ENCODE measurements around the gene TCF7L2.

The TCF7L2 gene

GRCh38 chr10:112990271-112990670 lies 40.2 kb downstream of the TCF7L2 start:
- Mint-ChIP-seq H3K4me1 (peaks cover 22% of the 10 kb centered on the region), H3K27ac (no peak overlapping the region), H3K4me3 (no peak overlapping the region), H3K9me3 (no peaks in the 10 kb centered on the region), H3K27me3 (peaks cover 76% of the 10 kb centered on the region)
- no peak for ATAC-seq
- no peak for DNase-seq

DNA sequence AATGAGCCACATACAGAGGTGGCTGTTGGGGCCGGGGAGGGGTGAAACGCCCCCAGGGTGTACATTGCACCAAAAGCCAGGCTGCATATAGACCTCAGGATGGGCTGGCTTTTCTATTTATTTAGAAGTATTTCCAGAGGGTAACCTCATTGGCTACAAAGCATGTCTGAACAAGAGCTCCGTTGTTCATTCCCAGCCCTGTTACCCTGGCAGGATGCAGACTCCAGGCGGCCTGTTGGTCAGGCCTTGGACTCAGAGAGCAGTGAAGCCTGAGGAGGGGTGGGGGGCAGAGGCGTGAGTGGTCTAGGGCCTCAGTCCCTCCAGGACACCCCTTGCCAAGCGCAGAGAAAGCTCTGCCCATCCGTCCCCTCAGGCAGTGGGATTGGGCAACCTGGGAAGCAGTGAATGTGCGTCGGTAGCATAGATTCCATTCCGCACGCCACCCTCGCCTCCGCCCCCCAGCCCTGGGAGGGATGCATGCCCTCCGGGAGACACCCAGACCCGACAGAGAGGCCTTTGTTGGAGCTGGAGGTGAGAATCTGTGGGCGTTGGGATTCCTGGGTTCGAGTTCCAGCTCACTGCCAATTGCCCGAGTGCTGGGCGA lies 41.9 kb downstream of the TCF7L2 start:
- peaks cover 5 to 6% of the 10 kb centered on the region in 2 donors for H3K9me3 Mint-ChIP-seq
- DNase-seq = no peak
- peaks cover 78% of the 10 kb centered on the region for H3K27me3 Mint-ChIP-seq
- peaks cover 5% of the 10 kb centered on the region for H3K4me1 Mint-ChIP-seq
- no peak overlapping the region for H3K4me3 Mint-ChIP-seq
- no peak overlapping the region for H3K27ac Mint-ChIP-seq
- no peak for ATAC-seq

- Mint-ChIP-seq H3K4me3 (no peak overlapping the region), H3K27me3 (peaks cover 78% of the 10 kb centered on the region), H3K4me1 (no peaks in the 10 kb centered on the region), H3K27ac (no peak overlapping the region), H3K9me3 (peaks cover 5 to 7% of the 10 kb centered on the region in 2 donors)
- DNase-seq (no peak), ATAC-seq (no peak)
Observed at GRCh38 chr10:112996462-112996861, 46.4 kb downstream of the TCF7L2 start.

DNA sequence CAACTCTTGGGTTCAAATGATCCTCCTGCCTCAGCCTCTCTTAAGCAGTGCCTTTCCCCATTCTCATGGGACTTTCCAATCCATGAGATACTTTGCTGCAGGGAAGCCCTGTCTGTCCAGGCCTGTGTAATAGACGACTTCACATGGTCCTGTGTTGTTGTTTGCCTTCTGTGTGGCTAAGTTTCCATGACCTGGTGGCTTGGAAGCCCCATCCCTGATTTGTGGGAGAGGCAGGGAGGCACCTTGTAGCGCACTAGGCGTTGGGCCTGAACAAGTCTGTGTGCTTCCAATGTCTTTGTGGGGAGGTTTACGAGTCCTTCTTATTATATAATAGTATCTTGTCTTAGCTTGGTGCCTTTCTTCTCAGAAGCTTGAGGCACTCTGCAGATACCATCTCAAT lies 49.1 kb downstream of the TCF7L2 start:
- Mint-ChIP-seq H3K4me1 (no peaks in the 10 kb centered on the region), H3K4me3 (no peak overlapping the region), H3K9me3 (peaks cover 5 to 7% of the 10 kb centered on the region in 2 donors), H3K27ac (no peak overlapping the region), H3K27me3 (peaks cover 85% of the 10 kb centered on the region)
- no peak for DNase-seq
- ATAC-seq = no peak

GRCh38 chr10:113000442-113000841 lies 50.4 kb downstream of the TCF7L2 start:
- Mint-ChIP-seq H3K27ac (no peak overlapping the region), H3K4me1 (peaks cover 2% of the 10 kb centered on the region), H3K9me3 (peaks cover 5 to 7% of the 10 kb centered on the region in 2 donors), H3K4me3 (no peak overlapping the region), H3K27me3 (peaks cover 88% of the 10 kb centered on the region)
- ATAC-seq (no peak), DNase-seq (no peak)

DNA sequence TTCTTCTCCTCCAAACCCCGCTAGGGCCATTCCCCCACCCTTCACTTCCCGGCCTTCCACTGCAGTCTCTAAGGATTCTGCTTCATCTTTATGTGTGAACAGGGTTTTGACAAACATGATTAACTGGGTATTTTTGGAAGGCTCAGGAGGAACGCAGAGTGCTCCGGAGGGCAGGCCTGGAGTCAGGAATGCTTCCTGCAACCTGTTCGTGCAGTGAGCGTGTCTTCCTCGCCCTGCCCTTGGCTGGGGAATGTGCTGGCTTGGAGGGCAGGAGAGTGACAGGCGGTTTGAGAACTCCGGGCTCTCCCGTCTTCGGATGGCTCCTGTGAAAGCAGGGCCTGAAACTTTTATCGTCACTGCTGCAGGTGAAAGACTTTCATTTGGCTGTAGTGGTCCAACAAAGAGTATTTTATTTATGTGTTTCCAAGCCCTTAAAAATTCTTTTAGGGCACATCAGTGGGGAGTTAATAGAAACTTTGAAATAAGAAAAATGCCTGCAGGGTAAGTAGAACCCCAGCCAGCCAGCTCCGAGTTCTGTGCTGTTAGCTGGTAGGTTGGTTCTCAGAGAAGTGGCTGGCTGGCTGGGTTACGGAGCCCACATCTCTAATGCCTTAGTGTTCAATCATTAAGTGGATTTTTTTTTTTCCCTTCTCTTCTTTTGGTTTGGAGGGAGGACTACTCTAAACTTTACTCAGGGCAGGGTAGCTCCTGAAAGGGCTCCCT lies 51.0 kb downstream of the TCF7L2 start:
- H3K27ac Mint-ChIP-seq = no peak overlapping the region
- H3K4me1 Mint-ChIP-seq = peaks cover 8% of the 10 kb centered on the region
- H3K9me3 Mint-ChIP-seq = peaks cover 5 to 7% of the 10 kb centered on the region in 2 donors
- ATAC-seq = no peak
- peaks cover 88% of the 10 kb centered on the region for H3K27me3 Mint-ChIP-seq
- no peak for DNase-seq
- no peak overlapping the region for H3K4me3 Mint-ChIP-seq

- Mint-ChIP-seq H3K4me1 (peaks cover 14% of the 10 kb centered on the region), H3K27me3 (peaks cover 88% of the 10 kb centered on the region), H3K4me3 (no peak overlapping the region), H3K9me3 (peaks cover 1 to 3% of the 10 kb centered on the region in 2 donors), H3K27ac (no peak overlapping the region)
- DNase-seq (no peak), ATAC-seq (no peak)
Observed at GRCh38 chr10:113001599-113002448, 51.8 kb downstream of the TCF7L2 start.

- Mint-ChIP-seq H3K4me3 (no peak overlapping the region), H3K9me3 (no peaks in the 10 kb centered on the region), H3K27ac (no peak overlapping the region), H3K27me3 (peaks cover 88% of the 10 kb centered on the region), H3K4me1 (peaks cover 20% of the 10 kb centered on the region)
- no peak for DNase-seq
- no peak for ATAC-seq
Observed at GRCh38 chr10:113002449-113002777, 52.4 kb downstream of the TCF7L2 start.

DNA sequence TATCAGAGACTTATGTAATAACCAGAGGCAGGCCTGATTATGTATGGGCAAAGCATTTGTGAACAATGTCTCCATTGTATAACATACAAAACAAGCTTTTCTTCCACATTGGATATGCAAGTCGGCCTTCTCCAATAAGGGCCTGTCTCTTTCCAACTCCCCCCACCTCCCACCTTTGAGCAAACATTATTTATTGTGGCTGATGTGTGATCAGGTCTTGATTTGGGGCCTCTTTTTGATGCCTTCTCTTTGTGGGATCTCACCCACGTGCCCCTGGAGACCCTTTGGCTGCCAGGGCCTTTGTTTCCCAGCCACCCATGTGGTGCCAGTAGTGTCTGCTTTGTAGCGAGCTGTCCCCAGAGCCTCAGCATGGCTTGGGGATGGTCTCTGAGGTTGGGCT lies 53.0 kb downstream of the TCF7L2 start:
- H3K27ac Mint-ChIP-seq = no peak overlapping the region
- no peaks in the 10 kb centered on the region for H3K9me3 Mint-ChIP-seq
- H3K4me3 Mint-ChIP-seq = no peak overlapping the region

DNA sequence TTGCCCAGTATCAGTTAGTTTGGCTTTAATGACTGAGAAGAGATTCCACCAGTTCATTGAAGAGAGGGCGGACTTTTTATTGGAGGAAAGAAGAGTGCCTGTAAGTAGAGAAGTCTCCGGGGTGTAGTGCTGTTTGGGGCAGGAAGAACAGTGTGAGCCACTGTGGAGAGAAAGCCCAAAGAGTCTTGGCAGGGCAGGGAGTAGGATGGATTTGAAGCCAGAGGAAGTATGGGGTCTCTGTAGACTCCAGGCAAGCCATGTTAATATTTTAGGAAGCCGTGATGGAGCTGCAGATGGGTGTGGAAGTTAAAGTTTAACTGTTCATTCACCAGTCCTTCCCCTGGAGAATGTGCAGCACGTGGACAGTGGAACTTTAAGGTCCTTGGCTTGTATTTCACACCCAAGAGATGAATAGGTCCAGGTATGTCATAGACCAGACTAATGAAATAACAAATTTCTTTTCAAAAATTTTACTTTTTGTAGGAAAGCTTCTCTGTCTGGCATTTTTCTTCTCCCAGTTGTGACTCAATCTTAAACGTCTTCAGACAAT lies 54.1 kb downstream of the TCF7L2 start:
- H3K27ac Mint-ChIP-seq = no peak overlapping the region
- ATAC-seq (no peak), DNase-seq (no peak)
- peaks cover 96% of the 10 kb centered on the region for H3K27me3 Mint-ChIP-seq
- no peaks in the 10 kb centered on the region for H3K9me3 Mint-ChIP-seq
- H3K4me3 Mint-ChIP-seq = no peak overlapping the region
- H3K4me1 Mint-ChIP-seq = peaks cover 37% of the 10 kb centered on the region

More for the DNA sequence above, 53.0 kb downstream of the TCF7L2 start:
- no peak for DNase-seq
- Mint-ChIP-seq H3K27me3 (peaks cover 91% of the 10 kb centered on the region), H3K4me1 (peaks cover 27% of the 10 kb centered on the region)
- no peak for ATAC-seq

DNA sequence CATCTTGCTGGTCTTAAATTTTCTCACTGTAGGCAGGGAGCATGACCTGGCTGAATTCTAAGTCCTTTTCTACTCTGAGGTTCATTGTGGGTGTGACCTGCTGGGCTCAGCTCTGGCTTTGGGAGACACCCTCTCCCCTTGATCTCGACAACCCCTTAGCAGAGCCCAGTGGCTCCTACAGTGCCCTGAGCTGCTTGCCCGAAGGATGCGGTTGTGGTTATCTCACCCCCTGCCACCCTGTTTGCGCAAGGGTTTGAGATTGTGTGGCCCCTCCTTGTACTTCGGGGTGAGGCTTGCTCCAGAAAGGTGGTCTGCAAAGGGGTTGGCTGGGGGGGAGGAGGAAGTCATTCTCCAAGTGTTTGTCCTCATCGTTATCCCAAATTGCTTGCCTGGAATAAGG lies 55.3 kb downstream of the TCF7L2 start:
- Mint-ChIP-seq H3K4me3 (no peak overlapping the region), H3K27ac (no peak overlapping the region), H3K27me3 (peaks cover 96% of the 10 kb centered on the region), H3K4me1 (peaks cover 37% of the 10 kb centered on the region), H3K9me3 (no peaks in the 10 kb centered on the region)
- DNase-seq (no peak), ATAC-seq (no peak)

DNA sequence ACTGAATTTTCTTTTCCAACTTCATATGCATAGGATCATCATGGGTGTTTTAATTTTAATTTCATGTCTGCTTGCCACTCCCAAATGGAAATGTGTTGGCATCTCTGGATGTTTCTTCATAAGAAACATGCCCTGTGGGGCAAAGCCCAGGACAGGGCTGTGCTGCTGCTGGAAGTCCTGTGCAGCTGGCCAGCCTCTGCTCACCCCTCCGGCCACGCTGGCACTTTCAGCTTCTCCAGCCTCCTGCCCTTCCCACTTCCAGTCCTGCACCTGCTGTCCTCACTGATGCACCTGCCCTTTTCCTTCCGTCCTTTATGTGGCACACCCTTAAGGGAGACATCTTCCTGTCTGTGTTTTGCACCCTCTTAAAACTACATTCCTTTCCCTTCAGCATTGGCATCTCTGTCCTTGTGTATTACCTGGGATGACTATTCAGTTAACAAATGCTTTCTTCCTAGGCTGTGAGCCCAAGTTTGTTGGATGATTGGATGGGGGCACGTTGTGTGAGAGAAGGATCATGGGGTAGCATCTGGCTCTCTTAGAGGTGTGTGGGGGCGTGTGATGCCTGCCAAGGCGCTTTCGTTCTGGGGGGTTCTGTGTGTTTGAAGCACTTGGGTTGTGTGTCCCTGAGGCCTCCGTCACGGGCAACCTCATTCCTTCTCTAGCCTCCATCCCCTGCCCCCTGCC lies 56.8 kb downstream of the TCF7L2 start:
- H3K27me3 Mint-ChIP-seq = peaks cover 94% of the 10 kb centered on the region
- peaks cover 43% of the 10 kb centered on the region for H3K4me1 Mint-ChIP-seq
- H3K4me3 Mint-ChIP-seq = peak overlapping the region in 1 of 2 donors; percentile 82
- DNase-seq (no peak), ATAC-seq (peak; percentile 70)
- H3K27ac Mint-ChIP-seq = no peak overlapping the region
- H3K9me3 Mint-ChIP-seq = no peaks in the 10 kb centered on the region

DNA sequence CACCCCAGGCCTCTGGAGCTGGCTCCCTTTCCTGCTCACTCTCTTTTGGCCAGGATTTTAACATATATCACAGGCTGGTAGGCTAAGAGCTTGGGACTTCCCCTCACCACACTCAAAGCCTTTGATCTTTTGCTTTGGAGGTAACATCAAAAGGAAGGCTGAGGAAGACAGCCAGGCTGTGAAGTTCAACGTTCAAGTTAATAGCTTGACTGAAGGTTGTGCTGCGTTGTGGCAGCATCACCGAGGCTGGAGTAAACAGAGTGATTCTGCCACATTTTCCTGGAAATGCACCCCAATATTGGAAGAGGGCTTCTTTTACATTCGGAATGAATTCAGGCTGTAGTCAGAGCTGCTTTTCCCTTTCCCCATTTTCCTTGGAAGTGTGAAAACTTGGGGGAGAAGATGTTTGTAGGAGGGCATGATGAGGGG lies 57.3 kb downstream of the TCF7L2 start:
- Mint-ChIP-seq H3K4me3 (peak overlapping the region; percentile 81 to 82), H3K27me3 (peaks cover 94% of the 10 kb centered on the region), H3K4me1 (peaks cover 43% of the 10 kb centered on the region), H3K27ac (no peak overlapping the region), H3K9me3 (no peaks in the 10 kb centered on the region)
- DNase-seq (peak; percentile 33 to 51), ATAC-seq (peak; percentile 95)

DNA sequence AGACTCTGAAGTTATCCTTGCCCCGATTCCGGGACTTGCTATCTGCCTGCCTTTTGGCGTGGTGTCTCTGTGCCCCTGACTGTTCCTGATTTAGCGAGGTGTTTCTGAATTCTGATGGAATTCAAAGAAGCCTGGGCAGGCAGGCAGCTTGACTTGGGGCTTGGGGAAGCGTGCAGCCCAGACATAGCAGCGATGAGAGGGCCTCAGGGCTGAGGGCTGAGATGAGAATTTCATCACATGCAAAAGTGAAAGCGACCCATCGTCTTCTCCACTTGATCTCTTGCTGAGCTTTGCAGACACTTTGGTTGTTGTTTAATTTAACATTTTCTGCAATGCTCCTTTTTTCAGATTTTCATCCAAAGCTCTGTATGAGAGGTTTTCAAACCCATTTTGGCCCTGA lies 57.8 kb downstream of the TCF7L2 start:
- H3K4me1 Mint-ChIP-seq = peaks cover 43% of the 10 kb centered on the region
- DNase-seq (peak in 1 of 2 donors; percentile 21), ATAC-seq (peak; percentile 73)
- peak overlapping the region; percentile 81 to 82 for H3K4me3 Mint-ChIP-seq
- no peaks in the 10 kb centered on the region for H3K9me3 Mint-ChIP-seq
- H3K27ac Mint-ChIP-seq = peak overlapping the region in 1 of 2 donors; percentile 74
- peaks cover 94% of the 10 kb centered on the region for H3K27me3 Mint-ChIP-seq
